Lung (tissue), 12 donors: ENCODE results near the gene VGLL3. TPM values are rescaled to one million over a fixed set of nuclear protein-coding genes. Genes with fewer than 3 reads are reported as not detected.

Source experiments
- ATAC-seq: fragments of 200-7000 bp; cut with Tn5 transposase; one replicate; pipeline ENCODE4 v1.9.1; 2020; ENCODE audit warnings: moderate number of reproducible peaks; ENCODE audit not compliant: insufficient read depth, low FRiP score
- DNase-seq, 3 donors: peaks; one replicate each; pipeline ENCODE4 v3.0.0-alpha.2; 2013 to 2017
- H3K27ac ChIP-seq, 2 donors: one replicate each; pipeline ENCODE4 v1.5.1; 2013; ENCODE audit warnings: mild to moderate bottlenecking in 2 of 2, moderate library complexity in 2 of 2, control low read depth in 1 of 2, inconsistent platforms in 1 of 2, low read depth in 1 of 2, low read length in 1 of 2
- H3K27me3 ChIP-seq, 3 donors: one replicate each; pipeline ENCODE4 v1.5.1; 2013; ENCODE audit warnings: low read length in 2 of 3; ENCODE audit not compliant: control insufficient read depth in 3 of 3, insufficient read depth in 3 of 3
- H3K36me3 ChIP-seq, 4 donors: one replicate each; pipeline ENCODE4 v1.5.1; 2013; ENCODE audit warnings: low read length in 4 of 4, mild to moderate bottlenecking in 1 of 4, moderate library complexity in 1 of 4; ENCODE audit not compliant: control insufficient read depth in 4 of 4, insufficient read depth in 4 of 4
- H3K4me1 ChIP-seq, 5 donors: one replicate each; pipeline ENCODE4 v1.5.1; 2013; ENCODE audit warnings: low read length in 5 of 5, mild to moderate bottlenecking in 2 of 5, moderate library complexity in 1 of 5; ENCODE audit not compliant: control insufficient read depth in 5 of 5, insufficient read depth in 5 of 5
- H3K4me3 ChIP-seq: one replicate; pipeline ENCODE4 v1.5.1; 2013; ENCODE audit warnings: mild to moderate bottlenecking, control low read depth, moderate library complexity
- H3K9ac ChIP-seq, 2 donors: one replicate each; pipeline ENCODE4 v1.5.1; 2013; ENCODE audit warnings: low read length in 2 of 2, control low read depth in 1 of 2; ENCODE audit not compliant: insufficient read depth in 1 of 2
- H3K9me3 ChIP-seq, 4 donors: one replicate each; pipeline ENCODE4 v1.5.1; 2013; ENCODE audit warnings: low read length in 3 of 4, mild to moderate bottlenecking in 1 of 4, moderate library complexity in 1 of 4; ENCODE audit not compliant: control insufficient read depth in 4 of 4, insufficient read depth in 3 of 4
- WGBS, 2 donors: extraction: QIAGEN DNeasy Blood & Tissue Kit; methylation state at CpG; one replicate each; pipeline ENCODE4 v1.1.7; 2013; 5-methylcytosine and 5-hydroxymethylcytosine counted together
- polyA plus RNA-seq, 2 donors: library from polyadenylated mRNA; stranded (reverse); fragments of 200-250 nt; gene quantifications; one replicate each; pipeline ENCODE4 v1.2.1, GENCODE V29; 2013
- total RNA-seq, 2 donors: library from RNA; depleted of rRNA in 1 of 2; stranded (reverse); fragments of >200 nt in 1 of 2; gene quantifications; one replicate each; pipeline ENCODE4 v1.2.1, GENCODE V29; 2014 to 2021
- TF ChIP-seq, protein P1 (sequence below): IDR thresholded peaks from 2 replicates; pipeline ENCODE4 v1.5.1; 2012; ENCODE audit warnings: mild to moderate bottlenecking; ENCODE audit errors: control extremely low read depth, extremely low read depth
- donor health status: control.
- donor health status: control.
- donor health status: Bipolar disorder and iron deficiency.
- donor health status: healthy.
- donor health status: DM: yes; HTN: yes; CAD: no.

Gene VGLL3
- total and polyA plus RNA-seq, 4 donors = 4.3 to 49.2 (median 20.1) TPM

GRCh38 chr3:87009271-87009670, 18.3 kb upstream of the VGLL3 start:
- DNase-seq (no peak), ATAC-seq (no peak)
- no peaks in the 10 kb centered on the region for H3K27me3 ChIP-seq
- H3K27ac ChIP-seq = no peak overlapping the region
- H3K9me3 ChIP-seq = no peaks in the 10 kb centered on the region
- H3K4me1 ChIP-seq = no peaks in the 10 kb centered on the region
- no peak overlapping the region for H3K9ac ChIP-seq
- H3K36me3 ChIP-seq = no peaks in the 10 kb centered on the region
- H3K4me3 ChIP-seq = no peak overlapping the region
- TF ChIP-seq, protein P1, sequence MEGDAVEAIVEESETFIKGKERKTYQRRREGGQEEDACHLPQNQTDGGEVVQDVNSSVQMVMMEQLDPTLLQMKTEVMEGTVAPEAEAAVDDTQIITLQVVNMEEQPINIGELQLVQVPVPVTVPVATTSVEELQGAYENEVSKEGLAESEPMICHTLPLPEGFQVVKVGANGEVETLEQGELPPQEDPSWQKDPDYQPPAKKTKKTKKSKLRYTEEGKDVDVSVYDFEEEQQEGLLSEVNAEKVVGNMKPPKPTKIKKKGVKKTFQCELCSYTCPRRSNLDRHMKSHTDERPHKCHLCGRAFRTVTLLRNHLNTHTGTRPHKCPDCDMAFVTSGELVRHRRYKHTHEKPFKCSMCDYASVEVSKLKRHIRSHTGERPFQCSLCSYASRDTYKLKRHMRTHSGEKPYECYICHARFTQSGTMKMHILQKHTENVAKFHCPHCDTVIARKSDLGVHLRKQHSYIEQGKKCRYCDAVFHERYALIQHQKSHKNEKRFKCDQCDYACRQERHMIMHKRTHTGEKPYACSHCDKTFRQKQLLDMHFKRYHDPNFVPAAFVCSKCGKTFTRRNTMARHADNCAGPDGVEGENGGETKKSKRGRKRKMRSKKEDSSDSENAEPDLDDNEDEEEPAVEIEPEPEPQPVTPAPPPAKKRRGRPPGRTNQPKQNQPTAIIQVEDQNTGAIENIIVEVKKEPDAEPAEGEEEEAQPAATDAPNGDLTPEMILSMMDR = no peak
- WGBS, 2 donors = 35 to 70% methylated on average over 2 of the region's 2 CpGs

- Histone ChIP-seq H3K27ac (no peak overlapping the region), H3K4me3 (no peak overlapping the region), H3K27me3 (no peaks in the 10 kb centered on the region), H3K4me1 (no peaks in the 10 kb centered on the region), H3K36me3 (no peaks in the 10 kb centered on the region), H3K9ac (no peak overlapping the region), H3K9me3 (no peaks in the 10 kb centered on the region)
- TF ChIP-seq, protein P1 = no peak
- DNase-seq (peak in 2 of 3 donors; percentile 38 to 61), ATAC-seq (no peak)
- WGBS, 2 donors = 52 to 61% methylated on average over 4 of the region's 4 CpGs
Measured at GRCh38 chr3:87006844-87007439, 16.0 kb upstream of the VGLL3 start.

DNA sequence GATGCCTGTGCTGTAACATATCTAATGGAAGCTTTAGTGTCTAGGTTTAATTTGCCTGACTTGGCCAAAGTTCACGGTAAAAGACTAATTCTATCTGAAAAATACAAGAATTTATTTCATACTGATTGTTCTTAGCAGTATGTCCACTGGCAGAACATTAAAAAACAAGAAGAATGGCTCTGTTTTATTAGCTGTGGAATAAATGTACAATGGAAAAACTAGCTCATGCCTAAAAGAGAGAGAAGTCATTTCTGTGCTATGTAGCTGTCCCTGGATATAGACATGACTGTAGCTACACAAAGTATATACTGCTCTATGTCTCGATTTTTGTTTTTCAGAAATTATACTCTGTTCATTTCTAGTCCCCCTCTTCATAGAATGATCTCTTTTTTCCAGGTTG, 13.9 kb upstream of the VGLL3 start:
- H3K27ac ChIP-seq = no peak overlapping the region
- WGBS, 2 donors = 71 to 87% methylated on average over 2 of the region's 2 CpGs
- TF ChIP-seq, protein P1 = no peak

DNA sequence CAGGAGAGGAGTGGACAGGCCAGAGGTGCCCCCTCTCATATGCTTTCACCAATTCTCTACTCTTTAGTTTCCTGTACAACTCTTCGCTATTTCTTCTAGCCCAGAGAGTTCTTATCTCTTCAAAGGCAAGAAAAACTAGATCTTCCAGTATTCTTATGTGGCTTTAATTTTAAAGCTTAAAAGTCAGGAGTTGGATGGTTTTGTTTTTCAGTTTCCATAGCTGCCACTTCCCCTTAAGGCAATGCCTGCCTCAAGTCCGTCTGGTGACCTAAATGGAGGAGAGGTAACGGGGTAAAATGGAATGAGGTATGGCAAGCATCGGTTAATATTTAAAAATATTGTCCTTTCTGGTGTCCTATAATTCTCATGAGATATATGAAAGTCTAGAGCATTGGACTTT, 11.4 kb upstream of the VGLL3 start:
- Histone ChIP-seq H3K27me3 (no peaks in the 10 kb centered on the region), H3K4me1 (no peaks in the 10 kb centered on the region), H3K27ac (no peak overlapping the region), H3K9ac (no peak overlapping the region), H3K4me3 (no peak overlapping the region), H3K36me3 (no peaks in the 10 kb centered on the region), H3K9me3 (no peaks in the 10 kb centered on the region)
- WGBS, 2 donors = 70 to 86% methylated on average over 4 of the region's 4 CpGs
- DNase-seq = peak in 1 of 3 donors; percentile 56
- TF ChIP-seq, protein P1 = no peak
- no peak for ATAC-seq

More for the DNA sequence above, 13.9 kb upstream of the VGLL3 start:
- H3K4me3 ChIP-seq = no peak overlapping the region
- H3K9ac ChIP-seq = no peak overlapping the region
- H3K9me3 ChIP-seq = no peaks in the 10 kb centered on the region
- no peaks in the 10 kb centered on the region for H3K27me3 ChIP-seq
- H3K36me3 ChIP-seq = no peaks in the 10 kb centered on the region
- no peaks in the 10 kb centered on the region for H3K4me1 ChIP-seq
- no peak for DNase-seq
- ATAC-seq = no peak
